ENCODE results near the gene KLHL24.

GRCh38 chr3:183680061-183680460 is 44.6 kb downstream of the KLHL24 start:
- TF ChIP-seq CTCF (conservative IDR thresholded peaks at IDR 0.05; ENCODE audit: low read depth, low read length) (no peak), MAFK (IDR thresholded peaks at IDR 0.05; ENCODE audit: low read depth, low read length) (no peak), RFX5 (IDR thresholded peaks at IDR 0.05; ENCODE audit: low read depth, low read length) (no peak), POLR2A (IDR thresholded peaks at IDR 0.05; ENCODE audit: low read depth, low read length) (no peak)
